Right lobe of liver (tissue), 4 donors: ENCODE measurements around the gene CDH12.

Experiments used
- CTCF ChIP-seq, 4 donors: fragments of 200-600 bp in 3 of 4; fragments of 450-650 bp in 1 of 4; IDR thresholded peaks; one replicate each; pipeline versions ENCODE4 v1.5.1 to v1.8.0; 2016 to 2022; ENCODE audit warnings: antibody characterized with exemption in 4 of 4, mild to moderate bottlenecking in 2 of 4
- POLR2A ChIP-seq: fragments of 450-650 bp; IDR thresholded peaks from one replicate; pipeline ENCODE4 v1.6.1; 2017; ENCODE audit warnings: antibody characterized with exemption, mild to moderate bottlenecking
- donor health status: DM: no; HTN: no; CAD: no.
- donor health status: DM: no; HTN: no; CAD: no.
- donor health status: DM: no; HTN: yes; CAD: no.

GRCh38 chr5:21774281-21774680, 1078.9 kb downstream of the CDH12 start:
- no peak for TF ChIP-seq POLR2A
- no peak for TF ChIP-seq CTCF (IDR thresholded peaks at IDR 0.05)
